ENCODE measurements around the gene CELF2.

CELF2 gene

DNA sequence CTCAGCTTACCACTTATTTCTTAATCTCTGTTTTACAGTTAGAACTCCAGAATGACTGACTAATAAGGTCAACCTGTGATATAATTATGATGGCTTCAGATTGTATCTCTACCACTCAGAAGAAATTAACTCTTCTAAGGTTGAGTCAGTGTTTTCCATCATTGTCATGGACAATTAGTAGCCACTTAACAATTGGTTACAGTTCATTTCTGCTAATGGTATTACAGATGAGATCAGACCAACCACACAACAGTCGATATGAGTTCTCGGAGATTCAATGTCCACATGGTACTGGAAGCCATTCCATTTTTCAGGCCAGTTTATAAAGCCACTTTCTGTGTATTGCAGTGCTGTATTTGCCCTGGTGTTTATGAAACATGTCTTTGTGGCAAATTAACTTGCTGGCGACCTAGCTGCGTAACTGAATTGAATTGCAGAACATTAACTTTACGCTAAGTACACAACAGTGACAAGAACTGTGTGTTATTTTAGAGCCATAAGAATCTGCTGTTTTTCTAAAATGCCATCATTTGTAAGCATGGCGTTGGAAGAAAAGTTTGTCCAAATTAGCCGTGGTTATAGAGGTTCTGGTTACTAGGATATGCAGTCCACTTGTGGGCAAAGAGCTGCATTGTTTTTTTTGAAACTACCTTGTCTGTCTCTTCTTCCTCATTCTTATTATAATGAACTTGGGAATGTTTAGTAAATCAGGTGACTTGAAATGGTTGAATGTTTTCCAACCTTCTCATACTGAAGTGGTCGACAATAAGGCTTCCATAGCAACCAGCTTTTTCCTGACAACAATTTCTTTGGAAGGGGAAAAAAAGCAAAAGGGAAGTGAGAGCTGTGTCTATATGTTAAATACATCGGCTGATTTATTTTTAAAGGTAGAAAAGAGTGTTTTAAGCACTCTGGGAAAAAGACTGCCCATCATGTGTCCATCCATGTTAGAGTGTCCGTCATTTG, 76.4 kb downstream of the CELF2 start:
- DNase-seq (ENCODE audit: low read depth in 2 of 2, low spot score in 1 of 2), result no peak

GRCh38 chr10:11095374-11095801, 77.7 kb downstream of the CELF2 start:
- no peak for DNase-seq (ENCODE audit: low read depth in 2 of 2, low spot score in 1 of 2)

GRCh38 chr10:11096422-11096821, 78.8 kb downstream of the CELF2 start:
- DNase-seq (ENCODE audit: low read depth in 2 of 2, low spot score in 1 of 2), result no peak

DNA sequence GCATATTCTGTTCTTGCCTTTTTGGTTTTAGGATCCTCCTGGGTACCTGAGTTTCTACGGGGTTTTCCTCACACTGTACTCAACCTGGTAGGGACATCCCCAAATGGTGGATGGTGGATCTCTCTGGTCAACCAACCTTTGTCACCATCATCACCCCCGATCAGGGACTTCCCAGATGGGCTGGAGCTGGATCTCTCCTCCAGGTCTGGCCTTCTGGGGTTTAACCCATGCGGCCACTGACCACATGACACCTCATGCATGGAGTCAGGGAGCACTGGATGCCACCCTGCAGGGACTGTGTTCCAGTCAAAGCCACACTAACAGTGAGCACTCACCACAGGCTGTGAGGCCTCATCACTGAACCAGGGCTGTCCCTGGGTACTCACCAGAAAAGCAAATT, 80.0 kb downstream of the CELF2 start:
- DNase-seq (ENCODE audit: low read depth in 2 of 2, low spot score in 1 of 2), result no peak

DNA sequence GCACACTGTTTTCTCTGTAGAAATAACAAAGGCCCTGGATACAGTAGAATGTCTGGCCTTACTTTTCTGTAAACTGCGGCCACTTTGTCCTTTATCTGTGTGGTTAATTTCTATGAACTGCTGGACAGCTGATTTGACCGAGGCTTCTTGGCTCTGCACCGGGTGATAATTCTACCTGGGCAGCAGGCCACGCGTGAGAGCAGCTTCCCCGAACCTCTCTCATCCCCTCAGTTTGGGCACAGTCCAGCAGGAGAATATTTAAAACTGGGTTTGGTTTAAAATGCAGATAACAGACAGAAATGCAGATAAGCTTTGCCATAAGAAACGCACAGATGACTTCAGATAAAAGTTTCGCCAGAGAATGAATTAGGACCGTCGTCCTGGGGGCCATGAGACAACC, 81.0 kb downstream of the CELF2 start:
- no peak for DNase-seq (ENCODE audit: low read depth in 2 of 2, low spot score in 1 of 2)

DNA sequence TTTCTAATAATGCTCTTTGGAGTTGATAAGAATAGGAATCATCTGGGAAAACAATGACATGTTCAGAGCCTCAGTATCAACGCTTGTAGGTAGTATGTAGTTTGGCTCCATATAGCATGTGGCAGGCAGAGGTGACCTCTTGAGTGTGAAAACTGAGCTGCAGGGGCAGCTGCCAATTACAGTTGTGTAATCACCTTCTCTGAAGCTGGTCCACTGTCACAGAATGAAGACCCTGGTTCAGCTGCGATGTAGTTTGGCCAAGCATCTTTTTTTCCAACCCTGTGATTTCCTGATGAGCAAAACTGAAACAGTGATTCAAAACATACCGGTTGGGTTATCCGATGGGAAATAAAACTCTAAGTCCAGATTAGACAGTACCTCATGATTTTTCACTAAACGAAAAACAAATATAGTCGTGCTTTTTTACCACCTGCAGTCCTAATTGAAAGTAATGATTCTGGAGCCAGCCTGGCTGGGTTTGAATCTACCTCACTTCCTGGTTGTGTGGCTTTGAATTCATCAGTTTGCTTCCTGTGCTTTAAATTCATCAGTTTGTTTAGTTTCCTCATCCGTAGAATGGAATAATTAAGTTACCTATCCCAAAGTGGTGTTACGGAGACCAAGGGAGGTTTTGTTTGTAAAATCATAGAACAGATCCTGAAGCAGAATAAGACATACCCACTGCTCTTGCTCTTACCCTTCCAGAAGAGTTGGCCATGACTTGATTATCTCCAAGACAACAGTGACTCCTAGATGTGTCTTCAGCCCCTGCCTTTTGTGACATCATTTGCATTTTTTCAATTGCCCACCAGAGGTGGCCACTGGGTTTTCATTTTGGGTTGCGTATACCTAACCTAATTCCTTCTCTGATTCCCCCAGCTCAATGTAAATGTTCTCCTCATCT, 87.4 kb downstream of the CELF2 start:
- no peak for DNase-seq (ENCODE audit: low read depth in 2 of 2, low spot score in 1 of 2)

GRCh38 chr10:11105676-11106004, 88.0 kb downstream of the CELF2 start:
- no peak for DNase-seq (ENCODE audit: low read depth in 2 of 2, low spot score in 1 of 2)

DNA sequence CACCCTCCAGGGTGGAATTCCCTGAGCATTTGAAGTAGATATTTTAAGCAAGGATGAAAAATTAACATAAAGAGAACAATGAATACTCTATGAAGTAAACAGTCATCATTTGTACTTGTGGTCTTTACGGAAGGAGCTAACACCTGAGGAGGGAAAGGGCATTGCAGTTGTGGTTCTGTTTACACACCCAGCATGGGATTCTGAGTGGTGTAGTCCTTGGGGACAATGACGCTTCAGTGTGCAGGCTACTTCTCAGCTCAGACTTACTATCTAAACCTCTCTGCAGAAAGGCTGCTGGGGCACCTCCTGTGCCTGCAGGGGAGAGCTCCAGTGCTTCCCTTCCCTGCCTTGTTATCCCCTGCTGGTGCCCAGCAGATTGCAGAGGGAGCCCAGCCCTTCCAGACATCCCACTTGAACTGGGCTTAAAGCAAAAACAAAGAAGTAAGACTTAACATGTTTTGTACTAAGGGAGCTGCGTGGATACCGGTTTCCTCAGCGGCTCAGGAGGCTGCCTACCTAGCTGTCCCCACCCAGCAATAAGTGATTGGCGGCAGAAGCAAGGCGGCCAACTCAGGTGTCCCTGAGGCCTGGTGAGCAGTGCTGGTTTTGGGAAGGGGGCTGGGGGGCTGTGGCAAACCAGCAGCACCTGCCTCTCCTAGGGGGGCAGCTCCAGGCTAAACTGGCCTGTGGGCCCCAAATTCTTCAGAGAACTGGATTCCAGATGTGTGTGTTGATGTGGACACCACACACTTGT, 89.1 kb downstream of the CELF2 start:
- no peak for DNase-seq (ENCODE audit: low read depth in 2 of 2, low spot score in 1 of 2)

DNA sequence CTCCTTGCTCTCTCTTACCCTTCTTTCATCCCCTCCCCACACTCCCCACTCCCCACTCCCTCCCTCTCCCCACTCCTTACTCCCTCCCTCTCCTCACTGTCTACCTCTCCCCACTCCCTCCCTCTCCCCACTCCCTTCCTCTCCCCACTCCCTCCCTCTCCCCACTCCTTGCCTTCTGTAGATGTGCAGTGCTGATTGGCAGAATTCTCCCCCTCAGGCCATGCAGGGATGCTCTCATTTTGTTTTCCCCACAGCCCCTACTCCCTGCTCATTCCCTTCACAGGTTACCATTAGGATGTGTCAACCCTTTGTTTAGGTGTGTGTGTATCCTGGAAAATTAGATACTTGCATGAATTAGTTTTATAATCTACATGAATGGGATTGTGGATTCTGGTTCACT, 90.3 kb downstream of the CELF2 start:
- DNase-seq (ENCODE audit: low read depth in 2 of 2, low spot score in 1 of 2), result no peak

DNA sequence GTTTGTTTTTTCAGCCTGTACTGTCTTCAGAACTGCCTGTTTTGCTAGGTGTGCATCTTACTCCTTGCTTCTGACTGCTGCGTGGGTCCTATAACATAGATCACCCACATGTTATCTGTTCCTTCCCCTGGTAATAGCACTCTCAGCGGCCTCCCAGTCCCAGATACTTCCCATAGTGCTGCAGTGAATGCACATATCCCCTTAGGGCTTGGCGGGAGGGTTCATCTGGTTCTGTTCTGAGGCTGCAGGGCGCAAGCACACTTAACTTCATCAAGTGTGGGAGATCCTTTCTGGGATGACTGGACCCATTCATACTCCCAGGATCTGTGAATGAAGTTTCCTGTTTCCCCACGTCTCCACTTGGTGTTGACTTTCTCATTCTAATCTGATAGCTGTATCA, 90.7 kb downstream of the CELF2 start:
- DNase-seq (ENCODE audit: low read depth in 2 of 2, low spot score in 1 of 2), result no peak

DNA sequence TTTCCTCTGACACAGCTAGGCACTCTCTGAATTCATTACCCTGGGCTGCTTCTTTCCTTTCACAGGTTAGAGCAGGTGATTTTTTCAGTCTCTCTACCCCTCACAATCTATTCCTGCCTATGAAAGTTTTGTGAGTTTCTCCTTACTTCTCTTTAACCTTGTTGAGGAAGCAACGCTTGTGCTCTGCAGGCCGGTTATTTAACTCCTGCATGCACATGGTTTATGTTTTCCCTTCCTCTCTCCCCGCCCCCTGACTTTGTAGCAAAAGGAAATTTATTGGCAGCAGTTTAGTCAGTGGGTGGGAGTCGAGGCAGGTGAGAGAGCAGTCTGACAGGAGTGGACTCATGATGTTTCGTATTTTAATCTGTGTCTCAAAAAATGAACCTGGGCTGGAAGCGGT, 91.9 kb downstream of the CELF2 start:
- no peak for DNase-seq (ENCODE audit: low read depth in 2 of 2, low spot score in 1 of 2)

DNA sequence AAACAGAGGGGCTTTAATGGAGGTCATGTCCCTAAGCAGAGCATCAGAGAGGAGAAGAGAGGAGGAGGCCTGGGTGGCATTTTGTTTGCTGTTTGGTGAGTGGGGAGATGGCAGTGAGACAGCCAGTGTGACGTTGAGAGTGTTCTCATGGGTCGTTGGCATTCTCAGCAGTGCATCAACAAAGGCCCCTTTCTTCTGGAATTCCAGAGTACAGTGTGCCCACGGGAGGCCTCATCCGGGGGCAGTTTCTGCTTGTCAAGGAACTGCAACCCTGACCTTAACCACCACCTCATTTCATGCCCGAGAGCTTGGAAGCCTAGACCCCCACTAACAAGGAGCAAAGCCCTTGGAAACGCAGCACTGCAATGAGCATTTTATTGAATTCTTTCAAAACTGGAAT, 92.9 kb downstream of the CELF2 start:
- DNase-seq (ENCODE audit: low read depth in 2 of 2, low spot score in 1 of 2), result no peak

DNA sequence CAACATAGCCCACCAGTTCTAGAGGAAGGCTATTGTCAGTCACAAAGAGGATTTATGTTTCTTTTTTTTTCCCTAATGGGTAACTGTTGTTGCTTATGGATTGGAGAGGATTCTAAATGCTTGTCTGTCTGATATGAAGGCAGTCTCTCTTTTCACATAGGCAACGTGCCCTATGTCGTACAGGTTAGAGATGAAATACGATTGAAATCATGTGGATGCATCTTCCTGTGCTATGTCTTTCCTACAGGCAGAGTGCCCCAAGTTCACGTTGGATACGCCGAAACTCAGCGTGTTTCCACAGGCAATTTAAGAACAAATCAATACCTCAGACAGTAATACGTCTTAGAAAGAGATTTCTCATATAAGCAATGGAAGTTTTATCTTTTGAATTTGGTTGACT, 93.8 kb downstream of the CELF2 start:
- no peak for DNase-seq (ENCODE audit: low read depth in 2 of 2, low spot score in 1 of 2)

DNA sequence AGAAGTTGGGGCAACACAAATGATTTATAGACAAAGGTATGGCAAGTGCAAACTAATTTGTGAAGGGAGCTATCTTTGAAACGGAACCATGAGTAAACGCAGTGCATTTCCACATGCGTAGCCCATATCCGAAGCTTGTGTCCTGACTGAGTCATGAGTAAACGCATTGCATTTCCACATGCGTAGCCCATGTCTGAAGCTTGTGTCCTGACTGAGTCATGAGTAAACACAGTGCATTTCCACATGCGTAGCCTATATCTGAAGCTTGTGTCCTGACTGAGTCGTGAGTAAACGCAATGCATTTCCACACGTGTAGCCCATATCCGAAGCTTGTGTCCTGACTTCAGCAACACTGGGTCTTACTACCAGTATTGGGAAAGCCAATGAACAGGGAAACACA, 95.0 kb downstream of the CELF2 start:
- DNase-seq (ENCODE audit: low read depth in 2 of 2, low spot score in 1 of 2), result no peak

- no peak for DNase-seq (ENCODE audit: low read depth in 2 of 2, low spot score in 1 of 2)
These were observed 95.5 kb downstream of the CELF2 start for GRCh38 chr10:11113156-11113555.

DNA sequence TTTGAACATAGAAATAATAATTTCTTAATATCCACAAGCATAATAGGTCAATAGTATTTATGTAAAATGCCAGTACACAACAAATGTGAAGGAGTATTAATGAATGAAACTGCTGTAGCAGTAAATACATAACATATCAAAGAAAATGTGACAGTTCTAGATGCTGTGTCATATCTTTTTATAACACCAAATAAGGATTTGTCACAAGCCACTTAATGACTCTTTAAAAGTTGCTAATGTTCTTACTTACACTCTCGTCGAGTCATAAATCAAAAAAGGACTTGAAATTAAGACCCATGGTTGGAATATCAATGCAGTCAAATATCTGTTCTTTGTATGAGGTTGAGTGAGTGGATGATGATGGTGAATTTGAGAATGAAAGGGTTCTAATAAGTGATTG, 96.6 kb downstream of the CELF2 start:
- DNase-seq (ENCODE audit: low read depth in 2 of 2, low spot score in 1 of 2), result no peak

GRCh38 chr10:11115337-11115736, 97.7 kb downstream of the CELF2 start:
- no peak for DNase-seq (ENCODE audit: low read depth in 2 of 2, low spot score in 1 of 2)

DNA sequence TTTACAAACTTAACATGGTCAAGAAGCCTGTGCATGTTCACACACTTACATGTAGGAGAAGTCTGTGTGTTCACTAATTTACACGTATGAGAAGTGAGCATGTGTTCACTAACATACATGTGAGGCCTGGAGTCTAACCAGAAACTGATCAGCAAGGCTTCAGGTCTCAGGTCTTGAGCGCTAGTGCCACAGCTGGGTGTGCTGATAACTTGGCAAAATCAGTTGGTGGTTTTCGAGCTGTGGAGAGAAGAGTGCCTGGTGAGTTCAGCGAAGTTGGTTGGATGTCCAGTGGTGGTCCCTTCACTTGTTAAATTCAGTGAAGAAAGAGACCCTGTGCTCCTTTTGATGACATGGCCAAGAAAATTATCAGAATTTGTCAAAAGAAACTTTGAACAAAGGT, 98.7 kb downstream of the CELF2 start:
- DNase-seq (ENCODE audit: low read depth in 2 of 2, low spot score in 1 of 2), result no peak

DNA sequence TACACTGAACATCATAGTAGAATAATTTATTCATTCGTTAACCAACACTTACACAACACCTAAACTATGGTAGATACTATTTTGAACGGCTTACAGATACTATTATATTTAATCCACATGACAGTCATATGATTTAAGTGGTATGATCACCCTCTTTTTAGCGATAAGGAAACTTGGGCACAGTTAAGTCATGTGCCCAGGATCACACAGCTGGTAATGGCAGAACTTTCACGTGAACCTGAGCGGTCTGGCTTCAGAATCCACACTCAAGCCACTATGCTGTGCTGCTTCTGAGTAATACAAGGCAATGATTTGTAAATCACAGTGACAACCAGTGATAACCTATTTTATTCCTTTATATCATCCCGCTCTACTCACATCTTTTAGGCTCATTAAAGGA, 99.1 kb downstream of the CELF2 start:
- no peak for DNase-seq (ENCODE audit: low read depth in 2 of 2, low spot score in 1 of 2)

DNA sequence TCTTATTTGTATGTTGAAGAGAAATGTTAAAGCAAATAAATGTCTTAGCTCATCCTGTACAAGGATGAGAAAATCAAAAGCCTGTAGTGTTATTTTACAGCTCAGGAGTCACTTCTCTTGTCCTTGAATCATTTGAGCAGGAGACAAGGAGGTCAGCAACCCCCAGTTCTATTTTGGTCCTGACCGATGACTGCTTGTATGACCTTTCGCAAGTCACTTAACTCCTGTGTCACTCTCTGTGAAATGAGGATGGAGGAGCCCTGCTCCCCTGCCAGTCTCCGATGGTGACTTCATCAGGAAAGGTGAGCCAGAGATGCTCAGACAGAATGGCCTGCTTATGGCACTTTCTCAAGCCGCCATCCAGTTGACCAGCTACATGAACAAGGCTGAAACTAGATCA, 101.0 kb downstream of the CELF2 start:
- no peak for DNase-seq (ENCODE audit: low read depth in 2 of 2, low spot score in 1 of 2)

DNA sequence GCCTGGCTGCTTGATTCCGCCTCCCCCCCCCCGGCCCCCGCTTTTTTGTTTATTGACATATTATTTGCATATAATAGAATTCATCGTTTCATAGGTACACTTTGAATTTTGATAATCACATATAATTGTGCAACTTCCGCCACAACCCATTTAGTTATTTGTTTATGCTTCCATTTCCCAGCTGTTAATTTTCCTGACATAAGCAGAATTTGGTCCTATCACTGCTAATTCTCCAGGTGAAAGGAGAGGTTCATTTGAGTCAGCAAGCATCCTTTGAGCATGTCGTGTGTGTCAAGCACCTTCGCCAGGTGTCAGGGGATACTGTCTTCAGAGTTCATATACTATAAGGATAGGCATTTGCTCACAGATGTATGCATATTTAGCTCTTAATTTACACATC, 102.2 kb downstream of the CELF2 start:
- no peak for DNase-seq (ENCODE audit: low read depth in 2 of 2, low spot score in 1 of 2)

DNA sequence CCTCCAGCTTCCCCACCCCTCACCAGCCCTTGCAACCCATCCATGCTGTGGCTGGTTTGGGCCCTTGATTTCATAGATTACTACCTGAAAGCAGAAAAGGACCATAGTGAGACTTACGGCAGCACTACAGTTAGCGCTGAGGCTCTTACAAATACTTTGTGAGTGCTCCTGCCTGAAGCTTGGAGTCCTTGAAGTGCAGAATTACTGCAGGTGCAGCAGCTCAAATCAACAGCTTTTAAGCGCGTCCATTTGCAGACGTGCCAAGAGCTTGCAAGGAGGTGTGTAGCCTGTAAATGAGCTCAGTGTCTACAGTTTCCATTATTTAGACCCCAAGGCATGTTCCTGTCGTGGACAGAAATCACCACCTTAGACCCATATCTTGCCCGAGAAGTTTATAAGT, 103.0 kb downstream of the CELF2 start:
- DNase-seq (ENCODE audit: low read depth in 2 of 2, low spot score in 1 of 2), result no peak

All from stimulated activated CD8-positive, alpha-beta memory T cell treated with anti-CD3 and anti-CD28 coated beads, Interleukin-4, amount 100 ng/mL, for 4 hours (primary cell).